HuH-7.5 (cell line): Measurements from ENCODE around the gene DZIP1L.
"Not testable (repeated sequence)": the region's sequence is repeated elsewhere in the genome, so short reads cannot be mapped to it uniquely, and the experiment has no call there.

Experiments
- DNase-seq: peaks from one replicate; pipeline ENCODE4 v3.0.0; 2011; ENCODE audit warnings: low spot score

DZIP1L gene

GRCh38 chr3:138114988-138115971 is at the start of gene DZIP1L:
TSS of gene DZIP1L (minus strand) at chr3:138115608. CDS start at chr3:138103971, 11,637 bp downstream.
- DNase-seq = peak; percentile 66

- DNase-seq = no peak
Measured at GRCh38 chr3:138165061-138165460, 49.7 kb upstream of the DZIP1L start.

DNA sequence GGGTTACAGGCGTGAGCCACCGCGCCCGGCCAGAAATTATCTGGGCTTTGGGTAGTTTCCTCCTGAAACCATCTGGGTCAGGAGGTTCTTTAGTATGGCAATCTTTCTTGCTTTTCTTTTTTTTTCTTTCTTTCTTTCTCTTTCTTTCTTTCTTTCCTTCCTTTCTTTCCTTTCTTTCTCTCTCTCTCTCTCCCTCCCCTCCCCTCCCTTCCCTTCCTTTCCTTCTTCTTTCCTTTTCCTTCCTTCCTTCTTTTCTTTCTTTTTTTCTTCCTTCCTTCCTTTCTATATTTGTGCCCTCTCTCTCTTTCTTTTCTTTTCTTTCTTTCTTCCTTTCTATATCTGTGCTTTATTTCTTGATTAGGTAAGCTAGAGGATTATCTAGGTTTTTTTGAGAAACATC is 42.3 kb upstream of the DZIP1L start:
- DNase-seq = no peak

DNA sequence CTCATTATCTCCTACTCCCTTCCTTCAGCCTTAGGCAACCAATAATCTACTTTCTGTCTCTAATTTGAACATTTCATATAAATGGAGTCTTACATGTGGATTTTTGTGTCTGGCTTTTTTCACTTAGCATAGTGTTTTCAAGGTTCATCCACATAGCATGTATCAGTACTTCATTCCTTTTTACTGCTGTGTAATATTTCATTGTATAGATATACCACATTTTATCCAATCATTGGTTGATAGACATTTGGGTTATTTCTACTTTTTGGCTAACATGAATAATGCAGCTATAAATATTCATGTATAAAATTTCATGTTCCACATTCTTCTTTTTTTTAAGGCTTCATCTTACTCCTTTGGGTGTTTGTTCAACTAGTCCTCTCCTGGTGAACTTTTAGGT is 39.1 kb upstream of the DZIP1L start:
- DNase-seq = no peak

GRCh38 chr3:138148503-138148902 is 33.1 kb upstream of the DZIP1L start:
- no peak for DNase-seq

- DNase-seq = not testable (repeated sequence)
Measured at GRCh38 chr3:138142181-138142580, 26.8 kb upstream of the DZIP1L start.

- no peak for DNase-seq
Measured at GRCh38 chr3:138140940-138141339, 25.5 kb upstream of the DZIP1L start.

GRCh38 chr3:138139691-138140090 is 24.3 kb upstream of the DZIP1L start:
- DNase-seq = no peak

DNA sequence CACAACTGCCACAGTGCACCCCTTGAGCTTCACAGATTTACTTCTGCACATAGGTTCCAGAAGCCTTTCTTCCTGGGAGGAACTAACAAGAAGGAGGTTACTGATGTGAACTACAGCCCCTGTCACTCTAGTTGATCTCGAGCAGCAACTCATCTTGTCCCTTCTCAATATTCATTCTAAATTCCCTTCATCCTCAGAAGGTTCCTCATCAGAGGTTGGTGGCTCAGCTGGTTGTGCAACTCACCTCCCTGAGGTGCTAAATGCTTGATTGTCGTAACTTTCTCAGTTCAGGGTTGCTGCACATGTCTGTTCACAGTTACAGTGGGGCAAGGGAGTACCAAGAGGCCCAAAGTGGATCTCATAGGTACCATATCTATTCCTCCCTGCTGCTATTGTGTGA is 22.5 kb upstream of the DZIP1L start:
- no peak for DNase-seq

DNA sequence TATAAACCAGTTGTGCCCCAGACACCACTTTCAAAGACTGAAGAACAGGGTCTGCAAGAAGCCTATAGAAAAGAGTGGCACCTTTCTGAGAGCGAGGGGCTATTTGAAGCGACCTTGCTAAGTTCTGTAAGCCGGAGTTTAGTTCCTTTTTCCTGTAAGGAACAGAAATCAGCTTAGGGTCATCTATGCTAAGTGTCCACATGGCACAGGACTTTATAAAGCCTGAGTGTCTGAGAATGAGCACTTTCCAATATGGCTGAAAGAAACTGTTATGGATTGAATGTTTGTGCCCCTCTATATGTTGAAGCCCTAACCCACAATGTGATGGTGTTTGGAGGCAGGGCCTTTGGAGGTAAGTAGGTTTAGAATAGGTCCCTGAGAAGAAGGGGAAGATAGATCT is 20.8 kb upstream of the DZIP1L start:
- DNase-seq = no peak

- DNase-seq = no peak
Measured at GRCh38 chr3:138135833-138136194, 20.4 kb upstream of the DZIP1L start.

GRCh38 chr3:138135146-138135832 is 19.9 kb upstream of the DZIP1L start:
- DNase-seq = no peak

DNA sequence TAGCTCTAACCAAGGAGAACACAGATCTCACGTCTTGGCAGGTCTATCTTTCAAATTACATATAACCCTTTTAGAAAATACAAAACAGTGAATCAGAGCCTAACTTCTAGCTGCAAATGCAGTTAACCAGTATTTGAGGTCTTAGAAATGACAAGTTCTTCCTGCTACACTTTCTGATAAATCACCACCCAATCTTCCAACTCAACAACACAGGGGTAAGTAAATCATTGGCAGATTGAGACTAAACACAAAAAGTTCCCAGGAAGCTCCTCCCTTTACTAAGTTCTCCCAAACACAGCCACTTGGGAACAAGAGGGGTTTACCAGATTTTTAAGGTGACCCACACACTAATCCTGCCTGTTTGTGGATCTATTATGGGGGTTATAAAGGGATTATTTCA is 16.8 kb upstream of the DZIP1L start, which contains the start of gene A4GNT:
Gene A4GNT, minus strand, starts transcription at position 152 of the 400 bp plus-strand sequence. CDS start 1,134 bp downstream, outside the sequence.
- DNase-seq = no peak

GRCh38 chr3:138127636-138128365 is 12.4 kb upstream of the DZIP1L start:
- no peak for DNase-seq

DNA sequence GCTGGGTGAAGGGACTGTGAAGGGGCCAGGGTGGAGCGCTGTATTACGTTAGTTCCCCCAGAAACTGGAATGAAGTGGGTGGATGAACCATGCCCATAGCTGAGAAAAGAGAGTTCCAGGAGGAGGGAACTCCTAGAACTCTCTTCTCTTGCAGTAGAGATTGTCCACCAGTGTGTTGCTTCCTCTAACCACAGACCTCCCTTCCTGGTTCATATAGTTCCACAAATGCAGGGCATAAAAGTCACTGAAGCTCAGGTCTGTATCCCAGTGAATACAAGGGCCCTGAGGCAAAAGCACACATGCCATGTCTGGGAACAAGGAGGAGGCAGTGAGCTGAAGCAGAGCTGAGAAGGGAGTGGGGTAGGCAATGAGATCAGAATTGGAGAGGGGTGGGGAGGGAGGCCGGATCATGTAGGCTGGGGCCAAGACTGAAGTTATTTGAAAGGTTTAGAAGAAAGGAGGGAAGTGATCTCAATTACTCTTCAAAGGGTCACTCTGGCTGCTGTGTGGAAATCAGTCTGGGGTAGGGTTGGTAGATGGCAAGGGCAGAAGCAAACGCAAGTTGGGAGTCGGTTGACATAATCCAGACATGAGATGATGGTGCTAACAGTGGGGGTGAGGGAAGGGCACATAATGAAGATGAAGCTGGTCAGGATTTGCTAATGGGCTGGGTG is 10.3 kb upstream of the DZIP1L start:
- no peak for DNase-seq

GRCh38 chr3:138124706-138125355 is 9.4 kb upstream of the DZIP1L start:
- DNase-seq = no peak

DNA sequence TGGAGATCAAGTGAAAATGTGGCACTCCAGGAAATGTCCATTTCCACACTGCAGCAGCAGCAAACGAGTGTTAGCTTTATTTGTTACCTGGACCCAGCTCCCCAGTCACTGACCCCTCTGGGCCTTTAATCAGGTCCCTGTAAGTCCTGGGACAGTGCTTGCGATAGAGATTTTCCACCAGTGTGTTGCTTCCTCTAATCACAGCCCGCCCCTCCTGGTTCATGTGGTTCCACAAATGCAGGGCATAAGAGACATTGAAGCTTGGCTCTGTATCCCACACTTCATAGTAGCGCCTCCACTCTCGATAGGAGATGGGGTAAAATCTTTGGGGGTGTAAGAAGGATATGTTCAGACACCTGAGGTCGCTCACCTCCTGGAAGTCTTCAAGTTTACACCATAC is 8.8 kb upstream of the DZIP1L start:
- no peak for DNase-seq

DNA sequence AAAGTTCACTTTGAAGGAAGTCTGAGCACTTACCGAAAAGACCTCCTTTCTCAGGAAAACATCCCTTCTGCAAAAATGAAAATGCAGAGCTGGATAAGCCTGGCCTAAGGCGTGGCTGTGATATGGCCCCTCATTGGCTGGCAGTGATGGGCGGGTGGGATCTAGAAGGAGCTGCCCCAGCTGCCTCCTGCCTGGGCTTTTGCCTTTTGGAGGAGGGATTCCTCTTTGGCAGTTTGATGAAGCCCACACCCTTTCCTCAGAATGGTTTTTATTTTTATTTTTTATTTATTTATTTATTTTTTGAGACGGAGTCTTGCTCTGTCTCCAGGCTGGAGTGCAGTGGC is 4.0 kb upstream of the DZIP1L start:
- no peak for DNase-seq

GRCh38 chr3:138118612-138119422 is 3.4 kb upstream of the DZIP1L start:
- peak; percentile 77 for DNase-seq

DNA sequence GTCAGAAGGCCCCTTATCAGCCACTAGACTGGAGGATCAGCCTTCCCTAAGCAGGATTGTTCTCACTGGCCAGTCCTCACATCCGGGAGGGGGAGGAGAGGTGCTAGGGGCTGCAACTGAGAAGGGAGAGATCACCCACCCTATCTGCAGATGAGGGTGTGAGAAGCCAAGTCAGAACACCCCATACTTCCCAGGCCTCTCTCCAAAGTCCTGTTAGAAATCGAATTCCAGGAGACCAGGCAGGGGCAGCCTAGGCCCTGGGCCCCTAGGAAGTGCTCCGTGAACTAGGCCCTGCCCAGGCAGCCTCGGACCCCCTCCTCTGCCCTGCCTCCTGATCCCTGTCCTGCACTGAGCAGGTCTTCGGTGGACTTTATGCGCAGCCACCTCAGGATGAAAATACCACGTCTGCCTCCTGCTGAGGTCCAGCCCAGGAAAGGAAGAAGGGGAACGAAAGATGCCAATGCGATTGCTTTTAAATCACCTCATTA is 933 bp downstream of the DZIP1L start:
- no peak for DNase-seq
